ELF-1 (cell line): ENCODE results near the gene IFT80.

Experiments
- DNase-seq: peaks from one replicate; pipeline ENCODE4 v3.0.0-alpha.2; 2016; ENCODE audit warnings: low read depth, low spot score

Gene IFT80

GRCh38 chr3:160400702-160401150 lies 1.7 kb upstream of the IFT80 start:
- DNase-seq: peak; percentile 47

GRCh38 chr3:160400030-160400701 lies 1.1 kb upstream of the IFT80 start:
- DNase-seq: no peak

- no peak for DNase-seq
These were observed 253 bp downstream of the IFT80 start for GRCh38 chr3:160398820-160399124.

- DNase-seq: no peak
These were observed 3.7 kb downstream of the IFT80 start for GRCh38 chr3:160395297-160395696.

- no peak for DNase-seq
These were observed 5.0 kb downstream of the IFT80 start for GRCh38 chr3:160394009-160394392.

GRCh38 chr3:160393346-160394008 lies 5.5 kb downstream of the IFT80 start:
- DNase-seq: no peak

GRCh38 chr3:160392798-160393197 lies 6.2 kb downstream of the IFT80 start:
- DNase-seq: no peak

- no peak for DNase-seq
These were observed 8.4 kb downstream of the IFT80 start for GRCh38 chr3:160390565-160391138.

GRCh38 chr3:160384639-160385318 lies 14.2 kb downstream of the IFT80 start:
- DNase-seq: peak; percentile 14

GRCh38 chr3:160381470-160381869 lies 17.6 kb downstream of the IFT80 start:
- no peak for DNase-seq

- peak; percentile 78 for DNase-seq
These were observed 19.3 kb downstream of the IFT80 start for GRCh38 chr3:160379628-160380214.

GRCh38 chr3:160378331-160379109 lies 20.5 kb downstream of the IFT80 start:
- no peak for DNase-seq

GRCh38 chr3:160376681-160377080 lies 22.3 kb downstream of the IFT80 start:
- no peak for DNase-seq

GRCh38 chr3:160374925-160375324 lies 24.1 kb downstream of the IFT80 start:
- no peak for DNase-seq

- DNase-seq: no peak
These were observed 24.6 kb downstream of the IFT80 start for GRCh38 chr3:160374472-160374871.

GRCh38 chr3:160373655-160374054 lies 25.4 kb downstream of the IFT80 start:
- DNase-seq: no peak

- DNase-seq: no peak
These were observed 26.2 kb downstream of the IFT80 start for GRCh38 chr3:160372780-160373179.

- DNase-seq: no peak
These were observed 27.8 kb downstream of the IFT80 start for GRCh38 chr3:160370987-160371857.

GRCh38 chr3:160369784-160370183 lies 29.2 kb downstream of the IFT80 start:
- no peak for DNase-seq

GRCh38 chr3:160368804-160369203 lies 30.2 kb downstream of the IFT80 start:
- DNase-seq: no peak
